ENCODE measurements around the gene KATNB1.

Gene KATNB1

DNA sequence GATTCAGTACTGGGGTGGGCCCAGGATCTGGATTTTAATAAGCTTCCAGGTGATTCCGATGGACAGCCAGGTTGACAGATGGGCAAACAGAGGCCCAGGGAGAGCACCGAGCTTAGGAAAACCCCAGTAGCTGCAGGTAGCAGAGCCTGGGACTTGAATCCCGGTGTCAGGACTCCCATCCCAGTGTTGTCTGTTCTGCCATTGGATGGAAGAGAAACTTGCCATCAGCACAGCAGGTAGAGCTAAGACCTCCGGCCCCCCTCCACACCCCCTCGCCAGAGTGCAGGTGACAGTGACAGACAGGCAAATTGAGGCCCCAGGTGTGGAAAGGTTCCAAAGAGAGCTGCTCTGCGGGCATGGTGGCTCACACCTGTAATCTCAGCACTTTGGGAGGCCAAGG lies 12.4 kb downstream of the KATNB1 start:
- H3K4me3 ChIP-seq (ENCODE audit: low read depth, low read length), result no peak overlapping the region
- DNase-seq (ENCODE audit: low read depth), result no peak
- TF ChIP-seq, protein P1, sequence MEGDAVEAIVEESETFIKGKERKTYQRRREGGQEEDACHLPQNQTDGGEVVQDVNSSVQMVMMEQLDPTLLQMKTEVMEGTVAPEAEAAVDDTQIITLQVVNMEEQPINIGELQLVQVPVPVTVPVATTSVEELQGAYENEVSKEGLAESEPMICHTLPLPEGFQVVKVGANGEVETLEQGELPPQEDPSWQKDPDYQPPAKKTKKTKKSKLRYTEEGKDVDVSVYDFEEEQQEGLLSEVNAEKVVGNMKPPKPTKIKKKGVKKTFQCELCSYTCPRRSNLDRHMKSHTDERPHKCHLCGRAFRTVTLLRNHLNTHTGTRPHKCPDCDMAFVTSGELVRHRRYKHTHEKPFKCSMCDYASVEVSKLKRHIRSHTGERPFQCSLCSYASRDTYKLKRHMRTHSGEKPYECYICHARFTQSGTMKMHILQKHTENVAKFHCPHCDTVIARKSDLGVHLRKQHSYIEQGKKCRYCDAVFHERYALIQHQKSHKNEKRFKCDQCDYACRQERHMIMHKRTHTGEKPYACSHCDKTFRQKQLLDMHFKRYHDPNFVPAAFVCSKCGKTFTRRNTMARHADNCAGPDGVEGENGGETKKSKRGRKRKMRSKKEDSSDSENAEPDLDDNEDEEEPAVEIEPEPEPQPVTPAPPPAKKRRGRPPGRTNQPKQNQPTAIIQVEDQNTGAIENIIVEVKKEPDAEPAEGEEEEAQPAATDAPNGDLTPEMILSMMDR (IDR thresholded peaks at IDR 0.05; ENCODE audit: control insufficient read depth, extremely low read depth, insufficient read depth), result no peak

DNA sequence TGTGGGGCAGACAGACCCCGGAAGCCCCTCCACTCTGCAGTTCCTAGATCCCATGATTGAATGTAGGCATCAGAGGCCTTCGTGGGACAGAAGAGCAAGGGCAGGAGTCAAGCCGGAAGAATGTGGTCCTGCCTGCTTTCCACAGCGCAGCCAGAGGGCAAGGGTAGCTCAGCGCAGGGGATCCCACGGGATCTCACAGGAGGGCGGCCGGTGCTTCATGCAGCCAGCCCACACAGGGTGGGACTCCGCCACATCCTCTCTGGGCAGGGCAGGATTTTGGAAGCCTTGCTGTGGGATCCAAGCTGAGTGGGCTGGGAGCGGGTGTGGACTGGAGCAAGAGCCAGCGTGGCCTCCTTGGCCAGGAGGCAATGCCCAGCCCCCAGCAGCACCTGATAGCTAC lies 13.0 kb downstream of the KATNB1 start:
- TF ChIP-seq, protein P1 (IDR thresholded peaks at IDR 0.05; ENCODE audit: control insufficient read depth, extremely low read depth, insufficient read depth), result no peak
- no peak for DNase-seq (ENCODE audit: low read depth)
- no peak overlapping the region for H3K4me3 ChIP-seq (ENCODE audit: low read depth, low read length)

DNA sequence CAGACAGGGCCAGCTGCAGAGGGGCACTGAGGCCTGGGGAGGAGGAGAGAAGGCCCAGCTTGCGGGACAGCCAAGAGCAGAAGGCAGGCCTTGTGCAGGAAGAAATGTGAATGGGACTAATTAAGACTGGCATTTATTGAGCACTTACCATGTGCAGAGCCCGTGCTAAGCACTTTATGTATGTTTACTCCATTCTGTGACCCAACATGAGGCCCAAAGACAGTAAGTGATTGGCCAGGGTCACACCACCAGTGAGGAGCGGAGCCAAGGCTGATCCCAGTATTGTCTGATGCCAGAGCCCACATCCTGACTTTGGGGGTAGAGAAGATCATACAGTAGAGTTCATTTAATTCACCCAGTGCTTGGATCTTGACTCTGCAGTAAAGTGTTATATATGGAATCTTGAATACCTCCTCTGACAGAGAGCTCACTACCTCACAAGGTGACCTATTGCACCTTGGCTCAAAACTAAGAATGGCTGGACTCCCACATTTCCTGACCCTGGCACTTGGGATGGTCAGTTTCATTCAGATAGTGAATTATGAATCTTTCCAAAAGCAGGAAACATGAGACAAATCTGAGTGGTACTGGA lies 13.6 kb downstream of the KATNB1 start:
- TF ChIP-seq, protein P1 (IDR thresholded peaks at IDR 0.05; ENCODE audit: control insufficient read depth, extremely low read depth, insufficient read depth), result no peak
- no peak for DNase-seq (ENCODE audit: low read depth)
- H3K4me3 ChIP-seq (ENCODE audit: low read depth, low read length), result no peak overlapping the region

DNA sequence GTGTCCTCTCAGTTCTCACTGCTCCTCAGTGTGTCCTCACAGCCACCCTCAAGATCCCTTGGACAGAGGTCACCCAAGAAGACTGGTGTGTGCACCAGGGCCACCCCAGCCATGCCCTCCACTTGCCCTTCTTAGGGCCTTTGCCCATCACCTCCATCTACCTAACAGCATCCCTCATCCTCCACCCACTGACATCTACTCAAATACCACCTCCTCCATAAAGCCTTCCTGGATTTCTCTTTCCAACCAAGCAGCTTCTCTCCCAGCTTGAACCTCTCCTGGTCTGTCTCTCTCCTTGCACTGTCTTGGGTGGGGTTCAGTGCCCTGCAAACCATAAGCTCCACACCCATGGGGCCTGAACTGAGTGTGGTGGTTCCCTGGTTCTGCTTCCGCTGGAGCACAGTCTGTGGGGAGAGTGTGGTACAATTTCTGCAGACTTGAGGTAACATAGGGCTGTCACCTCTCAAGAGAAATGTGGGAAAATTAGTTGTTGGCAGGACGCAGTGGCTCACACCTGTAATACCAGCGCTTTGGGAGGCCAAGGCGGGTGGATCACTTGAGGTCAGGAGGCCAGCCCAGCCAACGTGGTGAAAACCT lies 14.4 kb downstream of the KATNB1 start:
- no peak overlapping the region for H3K4me3 ChIP-seq (ENCODE audit: low read depth, low read length)
- TF ChIP-seq, protein P1 (IDR thresholded peaks at IDR 0.05; ENCODE audit: control insufficient read depth, extremely low read depth, insufficient read depth), result no peak
- DNase-seq (ENCODE audit: low read depth), result no peak

DNA sequence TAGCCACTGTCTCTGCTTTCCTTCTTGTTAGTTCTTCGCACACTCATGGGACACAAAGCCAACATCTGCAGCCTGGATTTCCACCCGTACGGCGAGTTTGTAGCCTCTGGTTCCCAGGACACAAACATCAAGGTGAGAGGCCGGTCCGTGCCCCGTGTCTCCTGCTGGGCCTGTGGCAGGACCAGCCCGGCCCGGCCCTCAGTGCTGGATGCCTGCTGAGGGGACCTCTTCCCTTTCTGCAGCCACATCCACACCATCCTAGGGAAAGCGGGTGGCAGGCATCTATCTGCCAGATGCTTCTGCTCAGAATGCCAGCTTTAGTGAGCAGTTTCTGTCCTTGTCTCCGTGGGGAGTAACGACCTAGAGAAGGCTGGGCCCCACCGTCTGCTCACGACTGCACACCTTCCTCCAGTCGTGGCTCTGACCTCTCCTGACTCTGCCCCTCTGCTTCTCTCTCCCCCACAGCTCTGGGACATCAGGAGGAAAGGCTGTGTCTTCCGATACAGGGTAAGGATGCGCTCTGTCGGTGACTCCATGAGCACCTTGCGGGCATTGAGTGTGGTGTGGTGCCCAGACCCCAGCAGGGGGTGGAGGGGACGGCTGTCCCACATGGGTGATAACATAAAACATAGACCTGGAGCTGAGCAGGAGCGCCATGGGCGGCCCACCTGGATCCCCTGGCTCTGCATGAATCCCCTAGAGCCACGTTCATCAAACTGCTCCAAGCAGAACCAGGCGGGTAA lies 15.4 kb downstream of the KATNB1 start:
- TF ChIP-seq, protein P1 (IDR thresholded peaks at IDR 0.05; ENCODE audit: control insufficient read depth, extremely low read depth, insufficient read depth), result no peak
- DNase-seq (ENCODE audit: low read depth), result no peak

DNA sequence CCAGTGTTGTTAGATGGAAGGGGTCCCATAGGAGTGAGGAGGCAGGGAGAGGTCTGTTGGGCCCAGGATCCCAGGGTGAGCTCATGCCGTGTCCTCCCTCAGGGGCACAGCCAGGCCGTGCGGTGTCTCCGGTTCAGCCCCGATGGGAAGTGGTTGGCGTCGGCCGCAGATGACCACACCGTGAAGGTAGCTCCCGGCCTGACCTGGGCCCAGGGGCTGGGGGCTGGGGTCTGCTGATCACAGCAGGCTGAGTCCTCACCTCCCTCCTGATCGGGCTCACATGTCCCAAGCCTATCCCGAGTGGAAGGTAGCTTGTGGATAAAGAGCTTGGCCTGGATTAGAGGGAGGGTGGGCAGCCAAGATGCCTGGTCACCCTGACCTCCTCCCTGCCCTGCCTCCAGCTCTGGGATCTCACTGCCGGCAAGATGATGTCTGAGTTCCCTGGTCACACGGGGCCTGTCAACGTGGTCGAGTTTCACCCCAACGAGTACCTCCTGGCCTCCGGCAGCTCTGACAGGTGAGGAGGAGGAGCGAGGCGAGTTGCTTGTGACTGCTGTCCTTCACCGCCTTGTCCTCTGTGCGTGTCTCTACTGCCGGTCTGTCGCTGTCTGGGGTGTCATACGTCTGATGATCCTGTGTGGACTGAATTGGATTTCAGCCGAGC lies 16.1 kb downstream of the KATNB1 start:
- TF ChIP-seq, protein P1 (IDR thresholded peaks at IDR 0.05; ENCODE audit: control insufficient read depth, extremely low read depth, insufficient read depth), result no peak
- DNase-seq (ENCODE audit: low read depth), result no peak
- no peak overlapping the region for H3K4me3 ChIP-seq (ENCODE audit: low read depth, low read length)

More for the DNA sequence above, 15.4 kb downstream of the KATNB1 start:
- no peak overlapping the region for H3K4me3 ChIP-seq (ENCODE audit: low read depth, low read length)
